CD4-positive, alpha-beta T cell treated with Interferon alpha-2 for 1 hour (primary cell): ENCODE data around the gene MRPL51.

ENCODE experiments used
- DNase-seq, 2 donors: peaks; one replicate each; pipeline ENCODE4 v3.0.0-alpha.2; 2020 to 2022

MRPL51 gene

DNA sequence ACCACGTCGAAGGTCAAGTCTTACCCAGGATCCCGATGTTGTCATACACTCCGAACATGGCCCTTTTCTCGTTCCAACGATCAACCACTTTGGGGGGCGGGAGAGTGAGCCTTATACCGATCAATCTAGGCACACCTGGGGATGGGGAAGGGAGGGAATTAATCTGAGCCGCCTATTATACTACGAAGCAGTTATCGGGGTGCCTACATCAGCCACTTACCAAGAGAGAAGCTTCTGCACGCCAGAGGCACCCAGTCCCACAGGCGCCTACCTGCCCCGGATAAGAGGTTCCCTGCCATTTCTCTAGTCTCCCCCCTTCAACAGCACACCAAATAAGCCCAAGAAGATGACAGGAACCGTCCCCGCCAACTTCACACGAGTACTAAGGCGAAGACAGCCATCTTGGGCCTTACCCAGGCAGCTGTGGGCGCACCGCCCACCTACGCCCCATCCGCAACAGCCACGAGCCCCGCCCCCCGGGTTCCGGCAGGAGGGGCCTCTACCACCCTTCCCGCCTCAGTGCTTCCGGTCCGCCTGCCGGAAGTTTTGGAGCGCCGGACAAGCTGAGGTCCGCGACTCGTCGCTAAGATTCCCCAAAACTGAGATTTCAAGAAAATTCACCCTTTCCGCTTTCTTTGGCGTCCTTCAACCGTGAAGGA is at the start of gene MRPL51:
Gene MRPL51, minus strand, starts transcription at position 425 of the 659 bp plus-strand sequence. Its CDS starts 126 bp downstream, at position 299.
- peak; percentile 95 to 96 for DNase-seq

- DNase-seq, result peak in 1 of 2 donors; percentile 28
These were observed 49.3 kb upstream of the MRPL51 start for GRCh38 chr12:6542209-6543009.

GRCh38 chr12:6541371-6542165 is 48.5 kb upstream of the MRPL51 start:
- DNase-seq, result no peak

DNA sequence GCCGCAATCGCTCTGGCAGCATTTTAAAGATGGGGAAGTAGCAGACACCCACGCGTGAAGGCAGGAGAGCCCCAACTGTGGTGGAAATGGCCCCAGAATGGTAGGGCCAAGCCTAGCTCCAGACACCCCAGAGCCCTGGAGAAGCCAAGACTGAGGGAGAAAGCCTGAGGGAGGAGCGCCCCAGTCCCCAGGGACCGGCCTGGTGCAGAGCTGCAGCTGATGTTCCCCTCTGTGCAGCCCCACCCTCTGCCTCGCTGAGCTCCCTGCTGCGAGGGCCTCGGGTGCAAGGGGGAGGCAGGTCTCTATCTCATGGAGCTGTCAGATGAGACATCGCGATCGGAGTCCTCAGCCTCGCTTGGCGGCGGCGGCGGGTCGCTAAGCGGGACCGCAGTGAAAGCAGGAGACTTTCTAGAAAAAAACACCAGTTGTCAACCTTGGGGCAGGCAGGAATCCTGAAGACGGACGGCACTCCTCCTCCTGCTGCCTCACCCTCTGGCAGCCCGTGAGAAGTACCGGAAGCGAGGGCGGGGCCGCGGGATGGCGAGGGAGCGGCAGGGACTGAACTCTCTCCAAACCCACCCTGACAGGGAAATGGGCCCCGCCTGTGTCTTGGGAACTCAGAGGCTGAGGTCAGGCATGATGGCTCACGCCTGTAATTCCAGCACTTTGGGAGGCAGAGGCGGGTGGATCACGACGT is 47.3 kb upstream of the MRPL51 start:
- DNase-seq, result peak in 1 of 2 donors; percentile 45

DNA sequence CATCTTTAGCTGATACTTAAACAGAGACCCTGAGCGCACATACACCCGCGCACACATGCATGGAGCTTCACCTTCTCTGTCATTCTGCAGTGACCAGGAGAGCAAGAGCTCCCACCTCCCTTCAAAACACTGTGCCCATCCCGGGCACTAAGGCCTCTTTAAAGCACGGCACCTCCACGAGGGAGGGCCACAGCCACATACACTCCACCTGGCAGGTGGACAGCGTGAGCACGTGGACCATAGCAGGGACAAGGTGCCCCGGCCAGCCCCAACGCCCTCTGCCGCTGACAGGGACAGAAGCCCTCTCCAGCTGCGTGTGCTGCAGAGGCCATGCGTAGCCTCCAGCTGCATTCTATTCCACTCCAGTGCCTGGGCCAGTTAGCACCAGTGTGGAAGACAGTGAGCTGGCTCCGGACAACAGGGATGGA is 46.7 kb upstream of the MRPL51 start:
- DNase-seq, result no peak

DNA sequence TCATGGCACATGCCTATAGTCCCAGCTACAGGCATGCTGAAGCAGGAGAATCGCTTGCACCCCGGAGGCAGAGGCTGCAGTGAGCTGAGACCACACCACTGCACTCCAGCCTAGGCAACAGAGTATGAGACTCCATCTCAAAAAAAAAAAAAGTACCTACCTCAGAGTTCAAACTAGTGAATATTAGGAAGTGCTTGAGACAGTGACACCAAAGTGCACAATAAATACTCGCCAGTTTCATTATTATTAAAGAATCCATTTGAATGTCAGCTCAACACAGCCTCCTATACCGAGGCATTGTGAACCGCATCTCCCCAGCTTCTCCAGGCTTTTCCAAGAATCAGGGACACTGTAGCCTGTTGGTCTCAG is 46.2 kb upstream of the MRPL51 start:
- DNase-seq, result no peak

DNA sequence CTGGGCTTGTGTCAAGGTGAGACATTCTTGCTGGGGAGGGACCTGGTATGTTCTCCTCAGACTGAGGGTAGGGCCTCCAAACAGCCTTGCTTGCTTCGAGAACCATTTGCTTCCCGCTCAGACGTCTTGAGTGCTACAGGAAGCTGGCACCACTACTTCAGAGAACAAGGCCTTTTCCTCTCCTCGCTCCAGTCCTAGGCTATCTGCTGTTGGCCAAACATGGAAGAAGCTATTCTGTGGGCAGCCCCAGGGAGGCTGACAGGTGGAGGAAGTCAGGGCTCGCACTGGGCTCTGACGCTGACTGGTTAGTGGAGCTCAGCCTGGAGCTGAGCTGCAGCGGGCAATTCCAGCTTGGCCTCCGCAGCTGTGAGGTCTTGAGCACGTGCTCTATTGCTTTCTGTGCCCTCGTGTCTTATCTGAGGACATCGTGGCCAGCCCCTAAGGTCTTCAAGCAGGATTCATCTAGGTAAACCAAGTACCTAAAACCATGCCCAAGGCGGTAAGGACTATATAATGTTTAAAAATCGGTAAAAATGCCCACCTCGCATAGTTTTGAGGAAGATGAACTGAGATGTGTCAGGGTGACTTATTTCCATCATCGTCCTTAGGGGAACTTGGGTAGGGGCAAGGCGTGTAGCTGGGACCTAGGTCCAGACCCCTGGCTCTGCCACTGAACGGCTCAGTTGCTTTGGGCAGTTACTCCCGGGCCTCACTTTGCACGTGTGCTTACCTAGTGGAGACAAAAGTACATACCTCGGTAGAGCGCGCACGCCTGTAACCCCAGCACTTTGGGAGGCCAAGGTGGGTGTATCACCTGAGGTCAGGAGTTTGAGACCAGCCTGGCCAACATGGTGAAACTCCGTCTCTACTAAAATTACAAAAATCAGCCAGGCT is 45.6 kb upstream of the MRPL51 start:
- peak in 1 of 2 donors; percentile 10 for DNase-seq

DNA sequence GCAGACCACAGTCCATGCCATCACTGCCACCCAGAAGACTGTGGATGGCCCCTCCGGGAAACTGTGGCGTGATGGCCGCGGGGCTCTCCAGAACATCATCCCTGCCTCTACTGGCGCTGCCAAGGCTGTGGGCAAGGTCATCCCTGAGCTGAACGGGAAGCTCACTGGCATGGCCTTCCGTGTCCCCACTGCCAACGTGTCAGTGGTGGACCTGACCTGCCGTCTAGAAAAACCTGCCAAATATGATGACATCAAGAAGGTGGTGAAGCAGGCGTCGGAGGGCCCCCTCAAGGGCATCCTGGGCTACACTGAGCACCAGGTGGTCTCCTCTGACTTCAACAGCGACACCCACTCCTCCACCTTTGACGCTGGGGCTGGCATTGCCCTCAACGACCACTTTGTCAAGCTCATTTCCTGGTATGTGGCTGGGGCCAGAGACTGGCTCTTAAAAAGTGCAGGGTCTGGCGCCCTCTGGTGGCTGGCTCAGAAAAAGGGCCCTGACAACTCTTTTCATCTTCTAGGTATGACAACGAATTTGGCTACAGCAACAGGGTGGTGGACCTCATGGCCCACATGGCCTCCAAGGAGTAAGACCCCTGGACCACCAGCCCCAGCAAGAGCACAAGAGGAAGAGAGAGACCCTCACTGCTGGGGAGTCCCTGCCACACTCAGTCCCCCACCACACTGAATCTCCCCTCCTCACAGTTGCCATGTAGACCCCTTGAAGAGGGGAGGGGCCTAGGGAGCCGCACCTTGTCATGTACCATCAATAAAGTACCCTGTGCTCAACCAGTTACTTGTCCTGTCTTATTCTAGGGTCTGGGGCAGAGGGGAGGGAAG is 44.7 kb upstream of the MRPL51 start:
- peak; percentile 83 to 89 for DNase-seq

- DNase-seq, result peak in 1 of 2 donors; percentile 10
These were observed 44.0 kb upstream of the MRPL51 start for GRCh38 chr12:6536894-6537579.

DNA sequence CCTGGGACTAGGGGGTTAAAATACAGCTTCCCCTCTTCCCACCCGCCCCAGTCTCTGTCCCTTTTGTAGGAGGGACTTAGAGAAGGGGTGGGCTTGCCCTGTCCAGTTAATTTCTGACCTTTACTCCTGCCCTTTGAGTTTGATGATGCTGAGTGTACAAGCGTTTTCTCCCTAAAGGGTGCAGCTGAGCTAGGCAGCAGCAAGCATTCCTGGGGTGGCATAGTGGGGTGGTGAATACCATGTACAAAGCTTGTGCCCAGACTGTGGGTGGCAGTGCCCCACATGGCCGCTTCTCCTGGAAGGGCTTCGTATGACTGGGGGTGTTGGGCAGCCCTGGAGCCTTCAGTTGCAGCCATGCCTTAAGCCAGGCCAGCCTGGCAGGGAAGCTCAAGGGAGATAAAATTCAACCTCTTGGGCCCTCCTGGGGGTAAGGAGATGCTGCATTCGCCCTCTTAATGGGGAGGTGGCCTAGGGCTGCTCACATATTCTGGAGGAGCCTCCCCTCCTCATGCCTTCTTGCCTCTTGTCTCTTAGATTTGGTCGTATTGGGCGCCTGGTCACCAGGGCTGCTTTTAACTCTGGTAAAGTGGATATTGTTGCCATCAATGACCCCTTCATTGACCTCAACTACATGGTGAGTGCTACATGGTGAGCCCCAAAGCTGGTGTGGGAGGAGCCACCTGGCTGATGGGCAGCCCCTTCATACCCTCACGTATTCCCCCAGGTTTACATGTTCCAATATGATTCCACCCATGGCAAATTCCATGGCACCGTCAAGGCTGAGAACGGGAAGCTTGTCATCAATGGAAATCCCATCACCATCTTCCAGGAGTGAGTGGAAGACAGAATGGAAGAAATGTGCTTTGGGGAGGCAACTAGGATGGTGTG is 43.1 kb upstream of the MRPL51 start:
- DNase-seq, result no peak

DNA sequence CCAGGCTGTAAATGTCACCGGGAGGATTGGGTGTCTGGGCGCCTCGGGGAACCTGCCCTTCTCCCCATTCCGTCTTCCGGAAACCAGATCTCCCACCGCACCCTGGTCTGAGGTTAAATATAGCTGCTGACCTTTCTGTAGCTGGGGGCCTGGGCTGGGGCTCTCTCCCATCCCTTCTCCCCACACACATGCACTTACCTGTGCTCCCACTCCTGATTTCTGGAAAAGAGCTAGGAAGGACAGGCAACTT is 42.6 kb upstream of the MRPL51 start:
- no peak for DNase-seq

DNA sequence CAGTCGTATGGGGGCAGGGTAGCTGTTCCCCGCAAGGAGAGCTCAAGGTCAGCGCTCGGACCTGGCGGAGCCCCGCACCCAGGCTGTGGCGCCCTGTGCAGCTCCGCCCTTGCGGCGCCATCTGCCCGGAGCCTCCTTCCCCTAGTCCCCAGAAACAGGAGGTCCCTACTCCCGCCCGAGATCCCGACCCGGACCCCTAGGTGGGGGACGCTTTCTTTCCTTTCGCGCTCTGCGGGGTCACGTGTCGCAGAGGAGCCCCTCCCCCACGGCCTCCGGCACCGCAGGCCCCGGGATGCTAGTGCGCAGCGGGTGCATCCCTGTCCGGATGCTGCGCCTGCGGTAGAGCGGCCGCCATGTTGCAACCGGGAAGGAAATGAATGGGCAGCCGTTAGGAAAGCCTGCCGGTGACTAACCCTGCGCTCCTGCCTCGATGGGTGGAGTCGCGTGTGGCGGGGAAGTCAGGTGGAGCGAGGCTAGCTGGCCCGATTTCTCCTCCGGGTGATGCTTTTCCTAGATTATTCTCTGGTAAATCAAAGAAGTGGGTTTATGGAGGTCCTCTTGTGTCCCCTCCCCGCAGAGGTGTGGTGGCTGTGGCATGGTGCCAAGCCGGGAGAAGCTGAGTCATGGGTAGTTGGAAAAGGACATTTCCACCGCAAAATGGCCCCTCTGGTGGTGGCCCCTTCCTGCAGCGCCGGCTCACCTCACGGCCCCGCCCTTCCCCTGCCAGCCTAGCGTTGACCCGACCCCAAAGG is 42.1 kb upstream of the MRPL51 start:
- peak; percentile 75 to 77 for DNase-seq

GRCh38 chr12:6534695-6534944 is 41.6 kb upstream of the MRPL51 start:
- no peak for DNase-seq

- DNase-seq, result peak; percentile 87
These were observed 41.0 kb upstream of the MRPL51 start, which contains the start of gene GAPDH for GRCh38 chr12:6533923-6534694. GAPDH (plus strand) TSS chr12:6534517; CDS start chr12:6534833, 316 bp downstream.

- DNase-seq, result no peak
These were observed 40.5 kb upstream of the MRPL51 start for GRCh38 chr12:6533653-6533922.

GRCh38 chr12:6532927-6533652 is 40.0 kb upstream of the MRPL51 start:
- peak in 1 of 2 donors; percentile 17 for DNase-seq
